Activated naive CD4-positive, alpha-beta T cell treated with anti-CD3 and anti-CD28 coated beads, Interleukin-2, amount 50 U/mL, for 24 hours (primary cell): ENCODE results near the gene PLEKHD1.
"Not testable (repeated sequence)": the region's sequence is repeated elsewhere in the genome, so short reads cannot be mapped to it uniquely, and the experiment has no call there.

Experiments used
- H3K27ac Mint-ChIP-seq: one replicate; pipeline ENCODE4 v1.8.0; 2021; ENCODE audit warnings: mild to moderate bottlenecking, mixed read lengths
- H3K27me3 Mint-ChIP-seq: one replicate; pipeline ENCODE4 v1.8.0; 2021; ENCODE audit warnings: mixed read lengths
- H3K36me3 Mint-ChIP-seq: one replicate; pipeline ENCODE4 v1.8.0; 2021; ENCODE audit warnings: mixed read lengths
- H3K4me1 Mint-ChIP-seq: one replicate; pipeline ENCODE4 v1.8.0; 2021; ENCODE audit warnings: mixed read lengths
- H3K4me3 Mint-ChIP-seq: one replicate; pipeline ENCODE4 v1.8.0; 2021; ENCODE audit warnings: mild to moderate bottlenecking, mixed read lengths
- H3K9me3 Mint-ChIP-seq: one replicate; pipeline ENCODE4 v1.8.0; 2021; ENCODE audit warnings: mixed read lengths

PLEKHD1 gene

GRCh38 chr14:69473946-69474345 is 10.6 kb upstream of the PLEKHD1 start:
- no peak overlapping the region for H3K4me3 Mint-ChIP-seq
- H3K27ac Mint-ChIP-seq, result no peak overlapping the region
- H3K36me3 Mint-ChIP-seq, result peaks cover 4% of the 10 kb centered on the region
- no peaks in the 10 kb centered on the region for H3K9me3 Mint-ChIP-seq
- H3K4me1 Mint-ChIP-seq, result no peaks in the 10 kb centered on the region
- no peaks in the 10 kb centered on the region for H3K27me3 Mint-ChIP-seq

DNA sequence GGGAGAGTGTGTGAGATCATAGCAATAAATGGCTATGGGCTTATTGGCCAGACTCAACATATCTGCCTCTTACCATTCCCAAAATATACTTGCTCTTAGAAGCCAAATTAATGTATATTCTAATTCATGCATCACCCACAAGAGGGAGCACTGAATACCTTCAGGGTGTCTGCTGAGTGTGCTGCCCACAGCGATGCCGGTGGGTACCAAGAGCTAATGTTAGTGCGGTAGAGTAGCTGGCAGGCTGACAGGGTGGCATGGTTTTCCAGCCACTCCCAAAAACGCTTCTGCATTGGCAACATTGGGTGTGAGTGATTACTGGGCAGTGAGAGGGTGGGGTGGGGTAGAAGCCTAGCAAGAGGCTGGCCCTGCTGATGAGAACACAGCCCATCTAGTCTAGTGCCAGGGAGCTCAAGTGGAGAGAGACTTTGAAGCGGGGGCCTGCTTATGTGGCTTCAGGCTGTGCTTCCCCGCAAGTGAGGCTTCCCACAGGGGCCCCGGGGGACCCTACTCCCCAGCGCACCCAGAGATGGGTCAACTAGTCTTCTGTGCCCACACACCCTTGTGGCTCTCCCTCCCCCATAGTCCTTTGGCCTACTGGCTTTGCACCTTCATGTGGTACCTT is 9.2 kb upstream of the PLEKHD1 start:
- Mint-ChIP-seq H3K9me3 (no peaks in the 10 kb centered on the region), H3K4me1 (no peaks in the 10 kb centered on the region), H3K27ac (no peak overlapping the region), H3K27me3 (peaks cover 2% of the 10 kb centered on the region), H3K36me3 (peaks cover 4% of the 10 kb centered on the region), H3K4me3 (no peak overlapping the region)

GRCh38 chr14:69476824-69477450 is 7.6 kb upstream of the PLEKHD1 start:
- not testable (repeated sequence) for H3K4me1 Mint-ChIP-seq, H3K27me3 Mint-ChIP-seq, H3K27ac Mint-ChIP-seq, H3K4me3 Mint-ChIP-seq, H3K36me3 Mint-ChIP-seq, H3K9me3 Mint-ChIP-seq

DNA sequence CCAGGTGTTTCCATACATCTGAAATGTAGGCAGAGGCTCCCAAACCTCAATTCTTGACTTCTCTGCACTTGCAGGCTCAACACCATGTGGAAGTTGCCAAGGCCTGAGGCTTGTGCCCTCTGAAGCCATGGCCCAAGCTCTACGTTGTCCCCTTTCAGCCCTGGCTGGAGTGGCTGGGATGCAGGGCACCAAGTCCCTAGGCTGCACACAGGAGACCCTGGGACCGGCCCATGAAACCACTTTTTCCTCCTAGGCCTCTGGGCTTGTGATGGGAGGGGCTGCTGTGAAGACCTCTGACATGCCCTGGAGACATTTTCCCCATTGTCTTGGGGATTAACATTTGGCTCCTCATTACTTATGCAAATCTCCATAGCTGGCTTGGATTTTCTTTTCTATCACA is 6.5 kb upstream of the PLEKHD1 start:
- not testable (repeated sequence) for H3K9me3 Mint-ChIP-seq, H3K27me3 Mint-ChIP-seq, H3K27ac Mint-ChIP-seq, H3K4me3 Mint-ChIP-seq, H3K4me1 Mint-ChIP-seq, H3K36me3 Mint-ChIP-seq

GRCh38 chr14:69479696-69480095 is 4.8 kb upstream of the PLEKHD1 start:
- Mint-ChIP-seq H3K9me3 (no peaks in the 10 kb centered on the region), H3K4me3 (no peak overlapping the region), H3K4me1 (no peaks in the 10 kb centered on the region), H3K36me3 (no peaks in the 10 kb centered on the region), H3K27me3 (peaks cover 14% of the 10 kb centered on the region), H3K27ac (no peak overlapping the region)

GRCh38 chr14:69480136-69480535 is 4.4 kb upstream of the PLEKHD1 start:
- Mint-ChIP-seq H3K27ac (no peak overlapping the region), H3K36me3 (no peaks in the 10 kb centered on the region), H3K27me3 (peaks cover 15% of the 10 kb centered on the region), H3K4me3 (no peak overlapping the region), H3K4me1 (no peaks in the 10 kb centered on the region), H3K9me3 (no peaks in the 10 kb centered on the region)

GRCh38 chr14:69481815-69482568 is 2.5 kb upstream of the PLEKHD1 start:
- H3K36me3 Mint-ChIP-seq, result no peaks in the 10 kb centered on the region
- H3K9me3 Mint-ChIP-seq, result no peaks in the 10 kb centered on the region
- no peaks in the 10 kb centered on the region for H3K4me1 Mint-ChIP-seq
- peaks cover 22% of the 10 kb centered on the region for H3K27me3 Mint-ChIP-seq
- H3K27ac Mint-ChIP-seq, result no peak overlapping the region
- H3K4me3 Mint-ChIP-seq, result no peak overlapping the region

DNA sequence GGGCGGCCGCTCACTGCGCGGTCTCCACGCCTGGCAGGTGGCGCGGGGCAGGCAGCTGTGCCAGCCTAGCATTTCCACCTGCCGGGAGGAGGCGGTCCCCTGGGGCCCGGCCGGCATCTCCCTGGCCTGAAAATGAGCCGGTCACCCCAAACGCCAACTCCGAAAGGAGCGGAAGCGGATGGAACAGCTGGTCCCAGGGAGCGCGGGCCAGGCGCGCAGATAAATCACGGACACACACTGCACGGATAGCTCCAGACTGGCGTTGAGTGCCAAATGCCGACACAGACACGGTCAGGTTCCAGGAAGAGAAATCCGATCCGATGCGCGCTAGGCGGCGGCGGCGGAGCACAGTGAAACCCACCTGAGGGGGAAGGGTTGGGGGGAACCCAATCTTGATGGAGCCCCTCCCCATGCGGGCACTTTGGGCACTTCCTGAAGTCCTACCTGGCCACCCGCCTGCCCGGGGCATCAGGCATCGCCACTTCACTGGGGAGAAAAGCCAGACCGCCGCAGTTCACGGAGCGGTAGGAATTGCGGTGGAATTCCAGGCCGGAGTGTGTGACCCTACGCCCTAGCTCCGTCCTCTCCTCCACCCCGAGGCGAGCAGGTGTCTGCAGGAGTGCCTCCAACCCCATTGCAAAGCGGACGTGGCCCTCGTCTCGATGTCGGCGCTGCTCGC is 624 bp upstream of the PLEKHD1 start:
- Mint-ChIP-seq H3K4me3 (no peak overlapping the region), H3K9me3 (no peaks in the 10 kb centered on the region), H3K36me3 (no peaks in the 10 kb centered on the region), H3K27me3 (peaks cover 24% of the 10 kb centered on the region), H3K27ac (no peak overlapping the region), H3K4me1 (no peaks in the 10 kb centered on the region)

- Mint-ChIP-seq H3K4me3 (no peak overlapping the region), H3K27ac (no peak overlapping the region), H3K4me1 (no peaks in the 10 kb centered on the region), H3K27me3 (peaks cover 23% of the 10 kb centered on the region), H3K36me3 (no peaks in the 10 kb centered on the region), H3K9me3 (no peaks in the 10 kb centered on the region)
These were observed 760 bp downstream of the PLEKHD1 start for GRCh38 chr14:69485315-69485660.

DNA sequence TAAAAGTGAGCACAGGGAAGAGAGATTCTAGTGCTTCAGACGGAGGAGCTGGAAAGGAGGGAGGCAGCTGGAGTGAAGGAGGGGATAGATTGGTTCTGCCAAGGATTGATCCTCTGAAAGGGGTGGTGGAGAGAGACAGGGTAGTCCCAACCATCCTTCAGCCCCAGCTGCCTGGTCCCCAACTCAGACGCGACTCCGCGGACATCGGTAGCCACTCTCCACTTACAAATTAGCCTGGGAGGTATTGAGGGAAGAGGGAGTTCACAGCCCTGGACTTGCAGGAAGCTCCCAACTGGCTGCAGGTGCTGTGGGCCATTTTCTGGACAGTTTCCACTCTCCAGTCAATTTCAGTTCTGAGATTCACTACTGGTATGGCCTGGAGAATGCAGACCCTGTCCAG is 1.2 kb downstream of the PLEKHD1 start:
- no peak overlapping the region for H3K4me3 Mint-ChIP-seq
- peaks cover 23% of the 10 kb centered on the region for H3K27me3 Mint-ChIP-seq
- H3K4me1 Mint-ChIP-seq, result no peaks in the 10 kb centered on the region
- no peaks in the 10 kb centered on the region for H3K36me3 Mint-ChIP-seq
- H3K9me3 Mint-ChIP-seq, result no peaks in the 10 kb centered on the region
- no peak overlapping the region for H3K27ac Mint-ChIP-seq

DNA sequence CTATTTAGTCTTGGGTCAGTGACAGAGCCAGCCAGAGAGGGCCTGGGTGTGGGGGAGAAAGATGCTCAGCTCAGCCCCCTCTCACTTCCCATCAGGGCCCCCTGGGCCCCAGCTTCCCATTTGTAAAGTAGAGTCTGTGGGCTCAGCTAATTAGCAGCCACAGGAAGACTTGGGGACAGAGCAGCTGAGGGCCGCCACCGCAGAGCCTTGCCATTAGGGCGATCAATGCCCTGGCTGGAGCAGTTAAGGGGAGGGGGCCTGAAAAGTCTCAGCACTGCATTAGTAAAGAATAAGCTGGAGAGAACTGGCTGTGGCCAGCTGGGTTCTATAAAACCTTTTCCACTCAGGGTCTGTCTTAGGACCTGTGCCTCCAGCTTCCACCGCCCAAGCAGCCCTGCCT is 2.7 kb downstream of the PLEKHD1 start:
- peaks cover 20% of the 10 kb centered on the region for H3K27me3 Mint-ChIP-seq
- H3K9me3 Mint-ChIP-seq, result no peaks in the 10 kb centered on the region
- H3K27ac Mint-ChIP-seq, result no peak overlapping the region
- no peaks in the 10 kb centered on the region for H3K4me1 Mint-ChIP-seq
- H3K36me3 Mint-ChIP-seq, result no peaks in the 10 kb centered on the region
- H3K4me3 Mint-ChIP-seq, result no peak overlapping the region

DNA sequence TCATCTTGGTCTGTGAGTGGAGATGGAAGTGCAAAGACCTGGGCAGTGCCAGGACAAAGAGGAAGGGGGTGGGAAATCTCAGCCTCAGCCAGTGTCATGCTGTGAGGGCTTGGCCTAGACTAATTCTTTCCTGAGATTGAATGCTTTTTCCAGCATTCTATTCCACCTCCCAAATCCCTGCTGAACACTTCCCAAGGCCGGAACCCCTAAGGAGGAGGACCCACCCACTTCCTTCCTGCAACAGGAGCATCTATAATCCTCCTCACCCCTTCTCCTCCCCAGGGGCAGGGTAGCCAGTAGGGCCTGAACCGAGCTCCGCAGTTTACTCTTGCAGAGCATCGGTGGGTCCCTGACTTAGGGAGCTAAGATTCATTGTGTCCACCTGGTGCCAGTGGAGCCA is 3.2 kb downstream of the PLEKHD1 start:
- Mint-ChIP-seq H3K36me3 (no peaks in the 10 kb centered on the region), H3K27ac (no peak overlapping the region)

DNA sequence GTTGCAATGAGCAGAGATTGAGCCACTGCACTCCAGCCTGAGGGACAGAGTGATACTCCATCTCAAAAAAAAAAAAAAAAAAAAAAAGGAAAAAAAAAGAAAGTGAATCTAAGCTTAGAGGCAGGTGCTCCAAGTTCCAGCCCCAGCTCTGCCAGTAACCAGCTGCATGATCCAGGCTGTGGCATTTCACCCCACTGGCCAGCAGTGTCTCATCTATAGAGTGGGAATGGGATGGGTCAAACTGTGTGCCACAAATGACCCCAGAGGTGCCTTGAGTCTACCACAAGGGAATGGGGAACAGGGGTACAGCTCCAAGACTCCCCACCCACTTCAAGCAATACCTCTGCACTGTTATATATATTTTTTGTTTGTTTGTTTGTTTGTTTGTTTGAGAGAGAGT is 5.0 kb downstream of the PLEKHD1 start:
- no peaks in the 10 kb centered on the region for H3K4me1 Mint-ChIP-seq
- H3K9me3 Mint-ChIP-seq, result no peaks in the 10 kb centered on the region

More for the DNA sequence above, 3.2 kb downstream of the PLEKHD1 start:
- H3K9me3 Mint-ChIP-seq, result no peaks in the 10 kb centered on the region
- no peaks in the 10 kb centered on the region for H3K4me1 Mint-ChIP-seq
- H3K27me3 Mint-ChIP-seq, result peaks cover 19% of the 10 kb centered on the region
- no peak overlapping the region for H3K4me3 Mint-ChIP-seq

GRCh38 chr14:69490219-69490918 is 5.8 kb downstream of the PLEKHD1 start:
- H3K4me1 Mint-ChIP-seq, result no peaks in the 10 kb centered on the region
- no peaks in the 10 kb centered on the region for H3K36me3 Mint-ChIP-seq
- no peaks in the 10 kb centered on the region for H3K9me3 Mint-ChIP-seq
- H3K27ac Mint-ChIP-seq, result no peak overlapping the region
- peaks cover 9% of the 10 kb centered on the region for H3K27me3 Mint-ChIP-seq
- H3K4me3 Mint-ChIP-seq, result no peak overlapping the region

More for the DNA sequence above, 5.0 kb downstream of the PLEKHD1 start:
- Mint-ChIP-seq H3K27me3 (peaks cover 10% of the 10 kb centered on the region), H3K27ac (no peak overlapping the region), H3K36me3 (no peaks in the 10 kb centered on the region), H3K4me3 (no peak overlapping the region)

- H3K4me3 Mint-ChIP-seq, result no peak overlapping the region
- H3K9me3 Mint-ChIP-seq, result no peaks in the 10 kb centered on the region
- peaks cover 6% of the 10 kb centered on the region for H3K27me3 Mint-ChIP-seq
- H3K27ac Mint-ChIP-seq, result no peak overlapping the region
- H3K36me3 Mint-ChIP-seq, result no peaks in the 10 kb centered on the region
- H3K4me1 Mint-ChIP-seq, result no peaks in the 10 kb centered on the region
These were observed 6.7 kb downstream of the PLEKHD1 start for GRCh38 chr14:69491193-69491592.
